Lower lobe of right lung (tissue), 2 donors: Measurements from ENCODE around the gene ATRIP. TPM values are rescaled to one million over a fixed set of nuclear protein-coding genes. Genes with fewer than 3 reads are reported as not detected.
A peak's percentile ranks its signal among the peaks of the same experiment; 100 is the strongest.
"Not testable (repeated sequence)": the region's sequence is repeated elsewhere in the genome, so short reads cannot be mapped to it uniquely, and the experiment has no call there.

Source experiments
- ATAC-seq, 2 donors: fragments of 200-7000 bp; cut with Tn5 transposase; one replicate each; pipeline ENCODE4 v1.9.1; 2020 to 2022; ENCODE audit warnings: mild to moderate bottlenecking in 2 of 2, moderate library complexity in 2 of 2
- DNase-seq: peaks from one replicate; pipeline ENCODE4 v3.0.0-alpha.2; 2020
- H3K27ac ChIP-seq: fragments of 200-600 bp; one replicate; pipeline ENCODE4 v1.8.0; 2022
- H3K27me3 ChIP-seq: fragments of 200-600 bp; one replicate; pipeline ENCODE4 v1.8.0; 2022; ENCODE audit warnings: low read depth
- H3K36me3 ChIP-seq: fragments of 200-600 bp; one replicate; pipeline ENCODE4 v1.8.0; 2022; ENCODE audit warnings: mild to moderate bottlenecking
- H3K4me1 ChIP-seq: fragments of 200-600 bp; one replicate; pipeline ENCODE4 v1.8.0; 2022
- H3K4me3 ChIP-seq: fragments of 200-600 bp; one replicate; pipeline ENCODE4 v1.8.0; 2022; ENCODE audit warnings: mild to moderate bottlenecking
- H3K9me3 ChIP-seq: fragments of 200-600 bp; one replicate; pipeline ENCODE4 v1.8.0; 2022
- intact Hi-C: fragments of 100-400 bp; cut with DNase I; formaldehyde crosslinking; loops from one replicate; pipeline ENCODE4 v1.11.0; 2022
- total RNA-seq: library from RNA; stranded (reverse); fragmentation: NEBNext Ultra II Directional; extraction: Animal tissue kit (Norgen Biotek cat#: 25700); gene quantifications from one replicate; pipeline ENCODE4 v1.2.1, GENCODE V29; 2021
- TF ChIP-seq, protein P1 (sequence below): fragments of 200-600 bp; IDR thresholded peaks from one replicate; pipeline ENCODE4 v1.8.0; 2022; ENCODE audit warnings: antibody characterized with exemption, mild to moderate bottlenecking
- donor health status: DM: no; HTN: yes; CAD: no; lungs with severe emphysema.

Gene ATRIP
- total RNA-seq, 1 donor from 2014 or later = 5.9 TPM

DNA sequence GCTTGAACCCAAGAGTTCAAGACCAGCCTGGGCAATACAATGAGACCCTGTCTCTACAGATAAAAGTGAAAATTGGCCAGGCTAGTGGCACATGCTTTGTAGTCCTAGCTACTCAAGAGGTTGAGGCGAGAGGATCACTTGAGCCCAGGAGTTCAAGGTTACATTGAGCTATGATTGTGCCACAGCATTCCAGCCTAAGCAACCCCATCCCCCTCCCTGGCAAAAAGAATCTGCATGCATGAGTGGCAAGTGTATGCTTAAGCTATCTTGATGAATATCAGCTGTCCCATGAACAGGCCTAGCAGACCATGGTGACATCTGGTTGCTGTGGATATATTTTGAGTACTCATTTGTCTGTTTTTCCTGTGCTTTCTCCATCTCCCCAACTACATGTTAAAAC is 4.7 kb downstream of the ATRIP start:
- TF ChIP-seq, protein P1, sequence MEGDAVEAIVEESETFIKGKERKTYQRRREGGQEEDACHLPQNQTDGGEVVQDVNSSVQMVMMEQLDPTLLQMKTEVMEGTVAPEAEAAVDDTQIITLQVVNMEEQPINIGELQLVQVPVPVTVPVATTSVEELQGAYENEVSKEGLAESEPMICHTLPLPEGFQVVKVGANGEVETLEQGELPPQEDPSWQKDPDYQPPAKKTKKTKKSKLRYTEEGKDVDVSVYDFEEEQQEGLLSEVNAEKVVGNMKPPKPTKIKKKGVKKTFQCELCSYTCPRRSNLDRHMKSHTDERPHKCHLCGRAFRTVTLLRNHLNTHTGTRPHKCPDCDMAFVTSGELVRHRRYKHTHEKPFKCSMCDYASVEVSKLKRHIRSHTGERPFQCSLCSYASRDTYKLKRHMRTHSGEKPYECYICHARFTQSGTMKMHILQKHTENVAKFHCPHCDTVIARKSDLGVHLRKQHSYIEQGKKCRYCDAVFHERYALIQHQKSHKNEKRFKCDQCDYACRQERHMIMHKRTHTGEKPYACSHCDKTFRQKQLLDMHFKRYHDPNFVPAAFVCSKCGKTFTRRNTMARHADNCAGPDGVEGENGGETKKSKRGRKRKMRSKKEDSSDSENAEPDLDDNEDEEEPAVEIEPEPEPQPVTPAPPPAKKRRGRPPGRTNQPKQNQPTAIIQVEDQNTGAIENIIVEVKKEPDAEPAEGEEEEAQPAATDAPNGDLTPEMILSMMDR = no peak
- Histone ChIP-seq H3K4me1 (peaks cover 9% of the 10 kb centered on the region), H3K36me3 (peaks cover 60% of the 10 kb centered on the region), H3K9me3 (no peaks in the 10 kb centered on the region), H3K4me3 (no peak overlapping the region), H3K27me3 (no peaks in the 10 kb centered on the region), H3K27ac (no peak overlapping the region)
- no peak for DNase-seq
- no peak for ATAC-seq
- intact Hi-C loops = no loop called here

DNA sequence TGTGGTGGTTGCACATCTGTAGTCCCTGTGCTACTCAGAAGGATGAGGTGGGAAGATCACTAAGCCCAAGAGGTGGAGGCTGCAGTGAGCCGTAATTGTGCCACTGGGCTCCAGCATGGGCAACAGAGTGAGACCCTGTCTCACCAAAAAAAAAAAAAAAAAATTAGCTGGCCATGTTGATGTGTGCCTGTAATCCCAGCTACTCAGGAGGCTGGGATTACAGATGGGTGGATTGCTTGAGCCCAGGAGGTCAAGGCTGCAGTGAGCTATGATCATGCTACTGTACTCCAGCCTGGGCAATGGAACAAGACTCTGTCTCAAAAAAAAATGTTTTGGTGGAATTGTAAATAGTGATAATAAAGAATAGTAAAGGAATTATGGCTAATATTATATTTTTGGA is 9.9 kb downstream of the ATRIP start:
- no peak for ATAC-seq
- Histone ChIP-seq H3K4me1 (no peaks in the 10 kb centered on the region), H3K9me3 (no peaks in the 10 kb centered on the region), H3K27me3 (no peaks in the 10 kb centered on the region), H3K4me3 (no peak overlapping the region), H3K27ac (no peak overlapping the region), H3K36me3 (peaks cover 96% of the 10 kb centered on the region)
- DNase-seq = no peak
- TF ChIP-seq, protein P1 = no peak
- intact Hi-C loops = no loop called here

DNA sequence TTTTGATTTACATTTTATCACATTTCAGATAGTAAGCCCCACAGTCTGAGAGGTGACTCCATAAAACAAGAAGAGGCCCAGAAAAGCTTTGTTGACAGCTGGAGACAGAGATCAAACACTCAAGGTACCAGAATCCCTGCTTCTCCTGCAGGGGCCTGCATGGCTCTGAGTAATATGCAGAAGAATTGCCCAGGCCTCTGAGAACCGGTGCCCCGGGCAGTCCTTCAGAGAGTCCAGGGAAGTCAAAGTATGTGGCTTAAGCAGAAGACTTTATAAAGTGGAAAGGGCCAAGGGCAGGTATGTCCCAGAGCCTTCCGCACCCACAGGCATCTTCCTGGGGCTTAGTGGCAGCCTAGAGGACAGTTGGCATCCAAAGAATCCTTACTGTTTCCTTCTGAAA is 12.8 kb downstream of the ATRIP start:
- H3K27me3 ChIP-seq = no peaks in the 10 kb centered on the region
- no peaks in the 10 kb centered on the region for H3K4me1 ChIP-seq
- TF ChIP-seq, protein P1 = no peak
- ATAC-seq (no peak), DNase-seq (no peak)
- no peaks in the 10 kb centered on the region for H3K9me3 ChIP-seq
- intact Hi-C loops = no loop called here
- H3K27ac ChIP-seq = no peak overlapping the region
- peaks cover 69% of the 10 kb centered on the region for H3K36me3 ChIP-seq
- H3K4me3 ChIP-seq = no peak overlapping the region

DNA sequence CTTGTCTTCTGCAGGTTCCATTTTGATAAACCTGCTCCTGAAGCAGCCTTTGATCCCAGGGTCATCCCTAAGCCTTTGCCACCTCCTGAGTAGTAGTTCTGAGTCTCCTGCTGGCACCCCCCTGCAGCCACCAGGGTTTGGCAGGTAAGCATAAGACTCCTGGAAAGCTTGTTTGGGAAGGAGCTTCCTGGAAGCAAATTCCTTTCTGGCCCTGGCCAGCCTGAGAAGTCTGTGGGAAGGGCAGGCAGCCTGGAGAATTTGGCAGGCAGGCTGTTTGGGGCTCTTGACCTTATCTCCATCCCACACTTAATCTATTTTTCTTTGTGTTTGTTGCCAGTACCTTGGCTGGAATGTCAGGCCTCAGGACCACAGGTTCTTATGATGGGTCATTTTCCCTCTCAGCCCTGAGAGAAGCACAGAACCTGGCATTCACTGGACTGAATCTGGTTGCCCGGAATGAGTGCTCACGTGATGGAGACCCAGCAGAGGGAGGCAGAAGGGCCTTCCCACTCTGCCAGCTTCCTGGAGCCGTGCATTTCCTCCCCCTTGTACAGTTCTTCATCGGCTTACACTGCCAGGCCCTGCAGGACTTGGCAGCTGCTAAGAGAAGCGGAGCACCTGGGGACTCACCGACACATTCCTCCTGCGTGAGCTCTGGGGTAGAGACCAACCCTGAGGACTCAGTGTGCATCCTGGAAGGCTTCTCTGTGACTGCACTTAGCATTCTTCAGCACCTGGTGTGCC is 13.4 kb downstream of the ATRIP start:
- H3K4me1 ChIP-seq = peaks cover 5% of the 10 kb centered on the region
- H3K4me3 ChIP-seq = no peak overlapping the region
- H3K9me3 ChIP-seq = no peaks in the 10 kb centered on the region
- intact Hi-C loops = loop anchor here (10.0 kb wide), 1 partner anchor 95 kb away; the partner anchor contains the start of gene PFKFB4
- peaks cover 63% of the 10 kb centered on the region for H3K36me3 ChIP-seq
- peak; percentile 65 for ATAC-seq
- no peaks in the 10 kb centered on the region for H3K27me3 ChIP-seq
- TF ChIP-seq, protein P1 = no peak
- no peak for DNase-seq
- no peak overlapping the region for H3K27ac ChIP-seq

DNA sequence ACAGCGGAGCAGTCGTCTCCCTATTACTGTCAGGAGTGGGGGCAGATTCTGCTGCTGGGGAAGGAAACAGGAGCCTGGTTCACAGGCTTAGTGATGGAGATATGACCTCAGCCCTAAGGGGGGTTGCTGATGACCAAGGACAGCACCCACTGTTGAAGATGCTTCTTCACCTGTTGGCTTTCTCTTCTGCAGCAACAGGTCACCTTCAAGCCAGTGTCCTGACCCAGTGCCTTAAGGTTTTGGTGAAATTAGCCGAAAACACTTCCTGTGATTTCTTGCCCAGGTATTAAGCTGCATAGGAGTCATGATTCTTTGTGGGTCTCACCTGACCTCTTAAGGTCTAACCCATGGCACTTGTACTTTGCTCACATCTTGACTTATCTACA is 14.0 kb downstream of the ATRIP start:
- H3K4me1 ChIP-seq = peaks cover 11% of the 10 kb centered on the region
- DNase-seq (no peak), ATAC-seq (no peak)
- H3K36me3 ChIP-seq = peaks cover 57% of the 10 kb centered on the region
- H3K9me3 ChIP-seq = no peaks in the 10 kb centered on the region
- no peak overlapping the region for H3K4me3 ChIP-seq
- intact Hi-C loops = loop anchor here (10.0 kb wide), 1 partner anchor 94 kb away; the partner anchor contains the start of gene PFKFB4
- no peak overlapping the region for H3K27ac ChIP-seq
- H3K27me3 ChIP-seq = no peaks in the 10 kb centered on the region
- TF ChIP-seq, protein P1 = no peak

DNA sequence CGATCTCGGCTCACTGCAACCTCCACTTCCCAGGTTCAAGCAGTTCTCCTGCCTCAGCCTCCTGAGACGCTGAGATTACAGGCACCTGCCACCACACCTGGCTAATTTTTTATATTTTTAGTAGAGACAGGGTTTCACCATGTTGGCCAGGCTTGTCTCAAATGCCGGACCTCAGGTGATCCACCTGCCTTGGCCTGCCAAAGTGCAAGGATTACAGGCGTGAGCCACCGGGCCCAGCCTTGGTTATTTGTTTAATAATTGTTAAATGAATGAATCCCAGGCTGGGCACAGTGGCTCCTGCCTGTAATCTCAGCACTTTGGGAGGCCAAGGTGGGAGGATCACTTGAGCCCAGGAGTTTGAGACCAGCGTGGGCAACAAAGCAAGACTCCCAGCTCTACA is 15.2 kb downstream of the ATRIP start:
- intact Hi-C loops = loop anchor here (10.0 kb wide), 1 partner anchor 93 kb away; the partner anchor contains the start of gene PFKFB4
- not testable (repeated sequence) for H3K27me3 ChIP-seq, H3K4me3 ChIP-seq

More for the DNA sequence above, 15.2 kb downstream of the ATRIP start:
- H3K4me1 ChIP-seq = peaks cover 21% of the 10 kb centered on the region
- not testable (repeated sequence) for DNase-seq, ATAC-seq, H3K27ac ChIP-seq, H3K9me3 ChIP-seq
- H3K36me3 ChIP-seq = peaks cover 48% of the 10 kb centered on the region
